ENCODE data around the gene NT5C1A.

NT5C1A gene

DNA sequence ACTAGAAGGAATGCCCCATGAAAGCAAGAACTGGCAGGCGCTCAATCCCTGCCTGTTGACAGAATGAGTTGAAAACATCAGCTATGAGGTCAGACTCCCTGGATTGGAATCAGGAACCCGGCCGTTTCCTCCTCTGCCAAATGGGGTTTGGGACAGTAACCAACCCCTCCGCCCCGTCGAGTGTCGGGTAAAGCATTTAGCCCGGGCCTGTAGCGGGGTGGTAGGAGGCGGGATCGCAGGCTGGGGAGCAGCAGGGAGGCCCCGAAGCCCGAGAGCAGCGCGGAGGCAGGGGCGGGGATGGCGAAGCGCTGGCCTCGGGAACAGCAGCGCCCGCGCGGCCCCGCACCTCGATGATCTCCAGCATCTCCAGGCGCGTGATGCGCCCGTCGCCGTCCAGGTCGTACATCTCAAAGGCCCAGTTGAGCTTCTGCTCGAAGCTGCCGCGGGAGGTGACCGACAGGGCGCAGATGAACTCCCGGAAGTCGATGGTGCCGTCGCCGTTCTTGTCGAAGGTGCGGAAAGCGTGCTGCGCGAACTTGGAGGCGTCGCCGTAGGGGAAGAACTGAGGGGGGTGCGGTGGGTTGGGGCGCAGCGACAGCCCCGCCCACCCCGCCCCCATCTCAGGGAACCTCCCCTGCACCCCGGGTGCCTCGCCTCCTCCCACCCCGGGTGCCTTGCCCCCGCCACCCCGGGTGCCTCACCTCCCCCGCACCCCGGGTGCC lies 11.8 kb upstream of the NT5C1A start:
- TF ChIP-seq, protein P1, sequence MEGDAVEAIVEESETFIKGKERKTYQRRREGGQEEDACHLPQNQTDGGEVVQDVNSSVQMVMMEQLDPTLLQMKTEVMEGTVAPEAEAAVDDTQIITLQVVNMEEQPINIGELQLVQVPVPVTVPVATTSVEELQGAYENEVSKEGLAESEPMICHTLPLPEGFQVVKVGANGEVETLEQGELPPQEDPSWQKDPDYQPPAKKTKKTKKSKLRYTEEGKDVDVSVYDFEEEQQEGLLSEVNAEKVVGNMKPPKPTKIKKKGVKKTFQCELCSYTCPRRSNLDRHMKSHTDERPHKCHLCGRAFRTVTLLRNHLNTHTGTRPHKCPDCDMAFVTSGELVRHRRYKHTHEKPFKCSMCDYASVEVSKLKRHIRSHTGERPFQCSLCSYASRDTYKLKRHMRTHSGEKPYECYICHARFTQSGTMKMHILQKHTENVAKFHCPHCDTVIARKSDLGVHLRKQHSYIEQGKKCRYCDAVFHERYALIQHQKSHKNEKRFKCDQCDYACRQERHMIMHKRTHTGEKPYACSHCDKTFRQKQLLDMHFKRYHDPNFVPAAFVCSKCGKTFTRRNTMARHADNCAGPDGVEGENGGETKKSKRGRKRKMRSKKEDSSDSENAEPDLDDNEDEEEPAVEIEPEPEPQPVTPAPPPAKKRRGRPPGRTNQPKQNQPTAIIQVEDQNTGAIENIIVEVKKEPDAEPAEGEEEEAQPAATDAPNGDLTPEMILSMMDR (conservative IDR thresholded peaks at IDR 0.05; ENCODE audit: low read depth, low read length) = no peak
- no peak for DNase-seq (ENCODE audit: low read depth)
- H3K4me3 ChIP-seq (ENCODE audit: low read length) = no peak overlapping the region

GRCh38 chr1:39681999-39682398 lies 10.1 kb upstream of the NT5C1A start:
- H3K4me3 ChIP-seq (ENCODE audit: low read length) = no peak overlapping the region
- no peak for DNase-seq (ENCODE audit: low read depth)
- TF ChIP-seq, protein P1 (conservative IDR thresholded peaks at IDR 0.05; ENCODE audit: low read depth, low read length) = no peak

DNA sequence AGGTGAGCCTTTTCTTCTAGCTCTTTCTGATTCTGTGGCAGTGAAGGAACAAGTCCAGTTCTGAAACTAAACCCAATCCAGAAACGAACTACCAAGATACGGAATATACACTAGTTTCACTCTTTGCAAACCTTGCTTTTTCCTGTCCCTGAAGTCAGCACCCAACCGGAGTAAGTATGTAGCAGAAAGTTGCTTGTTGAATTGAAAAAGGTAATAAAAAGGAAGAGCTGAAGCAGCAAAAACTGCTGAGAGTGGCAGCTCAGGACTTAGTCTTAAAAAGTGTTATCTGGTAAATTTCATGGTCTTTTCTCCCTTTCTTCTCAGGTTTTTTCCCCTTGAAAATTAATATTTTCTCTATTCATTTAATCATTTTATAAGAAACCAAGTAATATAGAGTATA lies 9.4 kb upstream of the NT5C1A start:
- TF ChIP-seq, protein P1 (conservative IDR thresholded peaks at IDR 0.05; ENCODE audit: low read depth, low read length) = no peak
- no peak overlapping the region for H3K4me3 ChIP-seq (ENCODE audit: low read length)
- no peak for DNase-seq (ENCODE audit: low read depth)

GRCh38 chr1:39680751-39681150 lies 8.8 kb upstream of the NT5C1A start:
- TF ChIP-seq, protein P1 (conservative IDR thresholded peaks at IDR 0.05; ENCODE audit: low read depth, low read length) = no peak
- no peak for DNase-seq (ENCODE audit: low read depth)
- H3K4me3 ChIP-seq (ENCODE audit: low read length) = no peak overlapping the region

GRCh38 chr1:39679821-39680220 lies 7.9 kb upstream of the NT5C1A start:
- no peak overlapping the region for H3K4me3 ChIP-seq (ENCODE audit: low read length)
- TF ChIP-seq, protein P1 (conservative IDR thresholded peaks at IDR 0.05; ENCODE audit: low read depth, low read length) = no peak
- no peak for DNase-seq (ENCODE audit: low read depth)

DNA sequence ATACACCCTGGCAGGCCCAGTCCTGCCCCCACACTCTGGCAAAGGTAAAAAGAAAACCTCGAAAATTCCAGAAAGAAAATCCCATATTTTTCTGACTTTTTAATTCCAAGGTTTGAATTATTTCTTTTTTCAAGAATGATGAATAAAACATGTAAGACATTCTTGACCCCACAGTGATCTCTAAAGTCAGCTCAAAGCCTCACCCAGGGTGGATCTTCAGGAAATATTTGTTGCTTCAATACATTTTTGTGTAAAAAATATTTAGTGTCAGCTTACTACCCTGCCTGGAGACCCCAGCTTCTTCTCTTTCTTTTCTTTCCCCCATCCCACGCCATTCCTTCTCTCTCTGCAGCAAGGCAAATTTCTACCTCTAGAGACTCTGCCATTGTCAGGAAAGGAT lies 7.0 kb upstream of the NT5C1A start:
- TF ChIP-seq, protein P1 (conservative IDR thresholded peaks at IDR 0.05; ENCODE audit: low read depth, low read length) = no peak
- H3K4me3 ChIP-seq (ENCODE audit: low read length) = no peak overlapping the region

GRCh38 chr1:39677645-39678044 lies 5.7 kb upstream of the NT5C1A start:
- no peak for DNase-seq (ENCODE audit: low read depth)
- no peak overlapping the region for H3K4me3 ChIP-seq (ENCODE audit: low read length)
- TF ChIP-seq, protein P1 (conservative IDR thresholded peaks at IDR 0.05; ENCODE audit: low read depth, low read length) = no peak

More for the DNA sequence above, 7.0 kb upstream of the NT5C1A start:
- DNase-seq (ENCODE audit: low read depth) = no peak

All from retinal pigment epithelial cell (primary cell).